Esophagus muscularis mucosa (tissue), 4 donors: ENCODE data around the gene ZBTB7C. TPM values are rescaled to one million over a fixed set of nuclear protein-coding genes. Genes with fewer than 3 reads are reported as not detected.

Experiments used
- DNase-seq: peaks from one replicate; pipeline ENCODE4 v3.0.0-alpha.2; 2017; ENCODE audit errors: extremely low spot score
- H3K27ac ChIP-seq, 4 donors: fragments of 200-600 bp; sonication (generic); replicated peaks in 1 of 4; 1 replicate in 3 of 4; 2 replicates in 1 of 4; pipeline ENCODE4 v1.5.1; 2016 to 2019; ENCODE audit warnings: mild to moderate bottlenecking in 1 of 4
- H3K27me3 ChIP-seq, 4 donors: fragments of 200-600 bp; sonication (generic); one replicate each; pipeline versions ENCODE4 v1.5.1 to v1.6.0; 2016 to 2019
- H3K36me3 ChIP-seq, 4 donors: fragments of 200-600 bp; sonication (generic); one replicate each; pipeline ENCODE4 v1.5.1; 2016 to 2019
- H3K4me1 ChIP-seq, 4 donors: fragments of 200-600 bp; sonication (generic); one replicate each; pipeline ENCODE4 v1.5.1; 2016 to 2019
- H3K4me3 ChIP-seq, 4 donors: fragments of 200-600 bp; sonication (generic); 1 replicate in 2 of 4; 2 replicates in 2 of 4; pipeline ENCODE4 v1.5.1; 2016 to 2019; ENCODE audit warnings: mild to moderate bottlenecking in 4 of 4, moderate library complexity in 1 of 4
- H3K9me3 ChIP-seq, 4 donors: fragments of 200-600 bp; sonication (generic); 1 replicate in 3 of 4; 2 replicates in 1 of 4; pipeline ENCODE4 v1.5.1; 2016 to 2019
- EP300 ChIP-seq: sonication (generic); formaldehyde crosslinking; IDR thresholded peaks from one replicate; pipeline ENCODE4 v1.6.1; 2017; ENCODE audit warnings: antibody characterized with exemption
- POLR2A ChIP-seq: fragments of 450-650 bp; IDR thresholded peaks from one replicate; pipeline ENCODE4 v1.6.1; 2017; ENCODE audit warnings: antibody characterized with exemption, moderate library complexity, mild to moderate bottlenecking, low read depth
- POLR2AphosphoS5 ChIP-seq, 2 donors: sonication (generic); formaldehyde crosslinking; IDR thresholded peaks; one replicate each; pipeline ENCODE4 v1.6.1; 2017; ENCODE audit warnings: antibody characterized with exemption in 2 of 2
- WGBS: methylation state at CpG from one replicate; pipeline ENCODE4 v1.1.5; 2018; 5-methylcytosine and 5-hydroxymethylcytosine counted together
- intact Hi-C: fragments of 100-400 bp; cut with DNase I; formaldehyde crosslinking; loops from one replicate; pipeline ENCODE4 v1.15.1; 2023
- total RNA-seq, 4 donors: library from RNA; depleted of rRNA; stranded (reverse); fragments of >200 nt; gene quantifications; one replicate each; pipeline versions ENCODE4 v1.1.0 to v1.2.1, GENCODE V29; 2016
- TF ChIP-seq, protein P1 (sequence below), 3 experiments: fragments of 200-600 bp in 2 of 3; fragments of 450-650 bp in 1 of 3; sonication (generic) in 2 of 3; IDR thresholded peaks; one replicate each; pipeline ENCODE4 v1.5.1; 2017 to 2019; ENCODE audit warnings: antibody characterized with exemption in 3 of 3, mild to moderate bottlenecking in 2 of 3, moderate library complexity in 1 of 3

ZBTB7C gene
- total RNA-seq, 4 donors from 2014 or later: 6.3 to 13.2 (median 9.1) TPM

DNA sequence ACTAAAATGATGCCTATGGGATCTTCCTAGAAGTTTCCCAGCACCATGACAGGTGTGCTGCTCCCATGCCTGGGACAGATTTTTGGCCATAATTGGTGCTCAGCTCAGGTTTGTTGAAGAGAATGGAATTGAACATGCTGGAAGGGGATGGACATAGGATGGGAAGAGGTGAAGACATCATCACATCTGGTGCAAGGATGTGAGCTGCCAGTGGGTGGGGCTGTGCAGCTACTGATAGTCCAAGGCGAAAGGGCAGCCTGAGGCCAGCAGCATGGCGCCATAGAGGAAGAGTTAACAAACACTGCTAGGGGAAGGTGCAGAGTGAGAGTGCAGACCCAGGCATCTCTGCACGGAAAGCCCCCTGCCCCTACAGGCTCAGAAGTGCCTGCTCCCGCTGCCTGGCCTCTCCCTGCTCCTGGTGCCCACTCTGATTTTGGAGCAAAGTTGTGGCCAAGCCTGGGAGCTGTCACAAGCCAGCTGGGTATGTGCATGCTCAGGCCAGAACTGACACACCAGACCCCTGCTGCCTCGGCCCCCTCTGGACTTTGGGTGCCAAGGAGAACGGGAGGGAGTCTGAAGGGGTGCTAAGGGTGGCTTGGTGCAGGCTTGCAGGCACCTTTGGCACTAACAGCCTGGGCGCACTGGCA is 178.6 kb downstream of the ZBTB7C start:
- Histone ChIP-seq H3K4me1 (peaks cover 18 to 57% (median 51%) of the 10 kb centered on the region in 4 donors), H3K4me3 (no peak overlapping the region), H3K27me3 (no peaks in the 10 kb centered on the region), H3K36me3 (no peaks in the 10 kb centered on the region), H3K27ac (peak overlapping the region in 1 of 4 donors; percentile 3), H3K9me3 (no peaks in the 10 kb centered on the region)
- 76% methylated on average over 4 of the region's 7 CpGs for WGBS
- TF ChIP-seq EP300 (no peak), POLR2AphosphoS5 (IDR thresholded peaks at IDR 0.05) (peak in 1 of 2 donors; percentile 19)
- TF ChIP-seq, protein P1, sequence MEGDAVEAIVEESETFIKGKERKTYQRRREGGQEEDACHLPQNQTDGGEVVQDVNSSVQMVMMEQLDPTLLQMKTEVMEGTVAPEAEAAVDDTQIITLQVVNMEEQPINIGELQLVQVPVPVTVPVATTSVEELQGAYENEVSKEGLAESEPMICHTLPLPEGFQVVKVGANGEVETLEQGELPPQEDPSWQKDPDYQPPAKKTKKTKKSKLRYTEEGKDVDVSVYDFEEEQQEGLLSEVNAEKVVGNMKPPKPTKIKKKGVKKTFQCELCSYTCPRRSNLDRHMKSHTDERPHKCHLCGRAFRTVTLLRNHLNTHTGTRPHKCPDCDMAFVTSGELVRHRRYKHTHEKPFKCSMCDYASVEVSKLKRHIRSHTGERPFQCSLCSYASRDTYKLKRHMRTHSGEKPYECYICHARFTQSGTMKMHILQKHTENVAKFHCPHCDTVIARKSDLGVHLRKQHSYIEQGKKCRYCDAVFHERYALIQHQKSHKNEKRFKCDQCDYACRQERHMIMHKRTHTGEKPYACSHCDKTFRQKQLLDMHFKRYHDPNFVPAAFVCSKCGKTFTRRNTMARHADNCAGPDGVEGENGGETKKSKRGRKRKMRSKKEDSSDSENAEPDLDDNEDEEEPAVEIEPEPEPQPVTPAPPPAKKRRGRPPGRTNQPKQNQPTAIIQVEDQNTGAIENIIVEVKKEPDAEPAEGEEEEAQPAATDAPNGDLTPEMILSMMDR (IDR thresholded peaks at IDR 0.05): peak; percentile 42 to 57 (median 43)
- no peak for DNase-seq
- intact Hi-C loops: loop anchor here (5.0 kb wide), 1 partner anchor 217 kb away; no protein-coding TSS in a partner anchor

DNA sequence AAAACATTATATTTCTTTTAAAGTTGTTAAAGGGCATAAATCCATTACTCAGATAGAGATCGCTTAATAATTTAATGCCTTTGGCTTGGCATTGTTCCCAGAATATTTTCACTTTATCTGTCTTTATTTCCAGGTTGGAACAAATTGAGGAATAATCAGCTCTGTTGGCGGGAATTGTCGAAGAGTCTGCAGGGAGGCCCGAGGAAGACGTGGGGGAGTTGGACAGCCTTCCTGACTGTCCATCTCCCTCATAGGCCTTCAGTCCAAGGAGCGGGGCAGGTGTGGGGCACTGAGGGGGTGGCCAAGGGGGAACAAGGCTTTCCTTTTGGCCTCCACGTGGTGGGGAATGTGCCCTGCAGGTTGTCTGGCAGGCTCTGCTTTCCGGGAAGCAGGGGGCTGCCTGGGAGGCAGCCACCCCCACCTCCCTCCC is 179.6 kb downstream of the ZBTB7C start:
- no peak for TF ChIP-seq POLR2AphosphoS5 (IDR thresholded peaks at IDR 0.05)
- TF ChIP-seq, protein P1 (IDR thresholded peaks at IDR 0.05): no peak
- no peak for TF ChIP-seq EP300
- no peak for TF ChIP-seq POLR2A
- Histone ChIP-seq H3K27ac (peak overlapping the region in 2 of 4 donors; percentile 36 to 57), H3K27me3 (no peaks in the 10 kb centered on the region), H3K9me3 (no peaks in the 10 kb centered on the region), H3K36me3 (no peaks in the 10 kb centered on the region), H3K4me3 (no peak overlapping the region), H3K4me1 (peaks cover 18 to 57% (median 51%) of the 10 kb centered on the region in 4 donors)
- no peak for DNase-seq
- WGBS: 28% methylated on average over 8 of the region's 8 CpGs
- intact Hi-C loops: no loop called here

DNA sequence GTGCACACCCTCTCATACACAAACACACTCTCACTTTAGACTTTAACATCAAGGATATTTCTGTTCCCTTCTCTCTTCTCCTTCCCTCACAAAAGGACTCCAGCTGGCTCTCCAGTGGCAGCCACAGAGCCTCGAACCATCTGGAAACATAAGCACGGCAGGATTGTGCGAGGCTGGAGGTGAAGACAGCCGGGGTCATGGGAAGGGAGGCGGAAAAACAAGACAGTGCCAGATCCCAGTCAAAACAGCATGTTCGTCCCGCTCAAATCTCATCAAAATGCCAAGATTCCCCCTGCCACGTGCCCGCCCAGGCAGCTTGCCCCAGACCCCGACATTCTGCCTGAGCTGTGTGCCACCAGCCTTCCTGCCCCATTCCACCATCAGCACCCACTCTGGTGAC is 180.3 kb downstream of the ZBTB7C start:
- intact Hi-C loops: no loop called here
- Histone ChIP-seq H3K36me3 (no peaks in the 10 kb centered on the region), H3K9me3 (no peaks in the 10 kb centered on the region), H3K27me3 (no peaks in the 10 kb centered on the region), H3K4me3 (no peak overlapping the region), H3K27ac (peak overlapping the region in 3 of 4 donors; percentile 25 to 57 (median 36)), H3K4me1 (peaks cover 18 to 57% (median 51%) of the 10 kb centered on the region in 4 donors)
- DNase-seq: no peak
- 52% methylated on average over 10 of the region's 10 CpGs for WGBS
- TF ChIP-seq POLR2AphosphoS5 (IDR thresholded peaks at IDR 0.05): no peak
- TF ChIP-seq, protein P1 (IDR thresholded peaks at IDR 0.05): no peak
- no peak for TF ChIP-seq EP300
- TF ChIP-seq POLR2A: no peak

DNA sequence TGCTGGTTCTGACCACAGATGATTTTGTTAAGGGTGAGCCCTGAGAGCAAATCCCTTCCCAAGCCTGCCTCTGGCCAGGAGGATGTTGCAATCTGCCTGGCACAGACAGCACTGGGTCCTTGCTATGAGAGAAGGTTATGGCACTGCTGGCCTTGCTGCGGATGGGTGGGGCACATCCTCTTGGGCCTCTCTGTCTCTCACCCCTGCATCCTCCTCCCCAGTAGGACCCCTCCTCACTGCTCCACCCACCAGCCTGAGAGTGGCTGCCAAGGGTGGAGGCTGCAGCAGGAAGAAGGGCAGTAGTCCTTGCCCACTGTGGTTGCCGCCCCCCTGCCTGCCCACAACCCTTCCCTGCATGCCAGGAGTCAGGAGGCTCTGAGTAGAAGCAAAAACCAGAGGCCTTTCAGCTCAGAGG is 180.9 kb downstream of the ZBTB7C start:
- 50% methylated on average over 1 of the region's 2 CpGs for WGBS
- Histone ChIP-seq H3K4me1 (peaks cover 18 to 57% (median 51%) of the 10 kb centered on the region in 4 donors), H3K36me3 (no peaks in the 10 kb centered on the region), H3K27ac (peak overlapping the region in 3 of 4 donors; percentile 25 to 57 (median 36)), H3K4me3 (no peak overlapping the region), H3K9me3 (no peaks in the 10 kb centered on the region), H3K27me3 (no peaks in the 10 kb centered on the region)
- no peak for DNase-seq
- TF ChIP-seq POLR2AphosphoS5 (IDR thresholded peaks at IDR 0.05) (peak; percentile 20 to 22), EP300 (no peak), POLR2A (no peak)
- TF ChIP-seq, protein P1 (IDR thresholded peaks at IDR 0.05): no peak
- intact Hi-C loops: no loop called here
